RWPE1 (cell line): Measurements from ENCODE around the gene FAM184A.

Source experiments
- CTCF ChIA-PET: fragments of 350-600 bp; sonication (Branson Sonifier 250); formaldehyde crosslinking; extraction: SDS; loops from one replicate; lab custom pipeline; 2021; lab: Yijun Ruan, JAX
- POLR2A ChIA-PET: fragments of 400-600 bp; formaldehyde crosslinking; extraction: SDS; loops from one replicate; lab custom pipeline; 2020; ENCODE audit warnings: antibody characterized with exemption; ENCODE audit not compliant: low non-redundant PET; lab: Yijun Ruan, JAX
- DNase-seq: peaks from one replicate; pipeline ENCODE4 v3.0.0; 2012; ENCODE audit warnings: low spot score
- H3K27ac ChIP-seq: fragments of 450-650 bp; 2 replicates; pipeline ENCODE4 v1.5.1; 2017
- CTCF ChIP-seq: fragments of 450-650 bp; conservative IDR thresholded peaks from 2 replicates; pipeline ENCODE4 v1.5.1; 2017; ENCODE audit warnings: low read depth, mild to moderate bottlenecking

The FAM184A gene

GRCh38 chr6:118959903-118960302 lies 118.6 kb downstream of the FAM184A start:
- no peak for DNase-seq
- TF ChIP-seq CTCF = no peak
- CTCF ChIA-PET = no interaction called here
- no peak overlapping the region for H3K27ac ChIP-seq
- POLR2A ChIA-PET = no interaction called here

- H3K27ac ChIP-seq = no peak overlapping the region
- CTCF ChIA-PET = interaction anchor here (0.5 kb wide), 1 partner anchor 728 kb away, joined by 3 read pairs; no protein-coding TSS in a partner anchor
- TF ChIP-seq CTCF = no peak
- no peak for DNase-seq
- POLR2A ChIA-PET = no interaction called here
Observed at GRCh38 chr6:118953391-118953790, 125.1 kb downstream of the FAM184A start.

GRCh38 chr6:118952683-118953082 lies 125.8 kb downstream of the FAM184A start:
- no peak for TF ChIP-seq CTCF
- no peak overlapping the region for H3K27ac ChIP-seq
- no peak for DNase-seq
- POLR2A ChIA-PET = no interaction called here
- CTCF ChIA-PET = no interaction called here

- no peak for DNase-seq
- TF ChIP-seq CTCF = no peak
- POLR2A ChIA-PET = no interaction called here
- CTCF ChIA-PET = no interaction called here
- H3K27ac ChIP-seq = no peak overlapping the region
Observed at GRCh38 chr6:118945217-118945616, 133.2 kb downstream of the FAM184A start.

GRCh38 chr6:118940770-118941169 lies 137.7 kb downstream of the FAM184A start:
- POLR2A ChIA-PET = no interaction called here
- DNase-seq = no peak
- CTCF ChIA-PET = no interaction called here
- H3K27ac ChIP-seq = no peak overlapping the region
- TF ChIP-seq CTCF = no peak

- ChIA-PET CTCF (no interaction called here), POLR2A (no interaction called here)
- TF ChIP-seq CTCF = no peak
- no peak overlapping the region for H3K27ac ChIP-seq
- no peak for DNase-seq
Observed at GRCh38 chr6:118939683-118940082, 138.8 kb downstream of the FAM184A start.
